Caco-2 (cell line): ENCODE data around the gene CFAP77. TPM values are rescaled to one million over a fixed set of nuclear protein-coding genes. Genes with fewer than 3 reads are reported as not detected.

Experiments used
- BruUV-seq: library from RNA; stranded (reverse); fragments of 400-500 nt; replicated peaks from 2 replicates; lab custom pipeline; 2021; lab: Mats Ljungman, UMichigan
- CTCF ChIA-PET: fragments of 300-600 bp; sonication (Branson Sonifier 250); formaldehyde crosslinking; loops from one replicate; lab custom pipeline; 2022; ENCODE audit warnings: antibody characterized with exemption; lab: Charles Lee
- POLR2A ChIA-PET: fragments of 300-600 bp; sonication (Branson Sonifier 250); formaldehyde crosslinking; loops from one replicate; lab custom pipeline; 2022; ENCODE audit warnings: antibody characterized with exemption; lab: Charles Lee
- DNase-seq, 2 experiments: peaks; one replicate each; pipeline versions ENCODE4 v3.0.0 to v3.0.0-alpha.2; 2020 to 2022
- H3K27me3 ChIP-seq: replicated peaks from 2 replicates; pipeline ENCODE4 v1.6.0; 2011; ENCODE audit warnings: low read length; ENCODE audit not compliant: control insufficient read depth, insufficient read depth
- H3K36me3 ChIP-seq: 2 replicates; pipeline ENCODE4 v1.5.1; 2011; ENCODE audit warnings: low read length; ENCODE audit not compliant: control insufficient read depth, insufficient read depth
- H3K4me1 ChIP-seq: fragments of 250-450 bp; sonication (Bioruptor Pico); 2 replicates; pipeline ENCODE4 v1.5.1; 2020; ENCODE audit warnings: mild to moderate bottlenecking
- H3K4me3 ChIP-seq: 2 replicates; pipeline ENCODE4 v1.5.1; 2011; ENCODE audit warnings: low read depth, mild to moderate bottlenecking, control low read depth, low read length
- H3K9me3 ChIP-seq: fragments of 250-450 bp; sonication (Bioruptor Pico); 2 replicates; pipeline ENCODE4 v1.5.1; 2020; ENCODE audit warnings: mild to moderate bottlenecking, moderate library complexity
- H3K27ac Mint-ChIP-seq: one replicate; pipeline ENCODE4 v1.8.0; 2022; ENCODE audit warnings: mixed read lengths; ENCODE audit not compliant: unreplicated experiment
- H3K27me3 Mint-ChIP-seq: one replicate; pipeline ENCODE4 v1.8.0; 2022; ENCODE audit warnings: mixed read lengths; ENCODE audit not compliant: insufficient read depth, unreplicated experiment
- H3K36me3 Mint-ChIP-seq: one replicate; pipeline ENCODE4 v1.8.0; 2022; ENCODE audit warnings: mild to moderate bottlenecking, mixed read lengths; ENCODE audit not compliant: insufficient read depth, unreplicated experiment
- H3K4me1 Mint-ChIP-seq: one replicate; pipeline ENCODE4 v1.8.0; 2022; ENCODE audit warnings: low read depth, mixed read lengths; ENCODE audit not compliant: unreplicated experiment
- H3K4me3 Mint-ChIP-seq: one replicate; pipeline ENCODE4 v1.8.0; 2022; ENCODE audit warnings: mild to moderate bottlenecking, moderate library complexity, mixed read lengths; ENCODE audit not compliant: unreplicated experiment
- H3K9me3 Mint-ChIP-seq: one replicate; pipeline ENCODE4 v1.8.0; 2022; ENCODE audit warnings: mixed read lengths; ENCODE audit not compliant: unreplicated experiment
- CTCF ChIP-seq, 2 experiments: fragments of 200-600 bp in 1 of 2; IDR thresholded peaks; 1 replicate in 1 of 2; 2 replicates in 1 of 2; pipeline versions ENCODE4 v1.5.1 to v1.8.0; 2011 to 2022; ENCODE audit warnings: antibody characterized with exemption in 1 of 2, control low read depth in 1 of 2, inconsistent platforms in 1 of 2, low read depth in 1 of 2, low read length in 1 of 2, mild to moderate bottlenecking in 1 of 2, moderate library complexity in 1 of 2; ENCODE audit not compliant: insufficient read depth in 1 of 2, severe bottlenecking in 1 of 2, unreplicated experiment in 1 of 2
- intact Hi-C: fragments of 100-400 bp; cut with micrococcal nuclease; formaldehyde crosslinking; loops from one replicate; pipeline ENCODE4 v1.10.0; 2022; ENCODE audit not compliant: unreplicated experiment
- total RNA-seq: library from RNA; stranded (reverse); gene quantifications from 2 replicates; pipeline ENCODE4 v1.2.3, GENCODE V29; 2022

Gene CFAP77
- total RNA-seq, 1 experiment from 2014 or later: not detected

GRCh38 chr9:132552041-132552440, 142.0 kb downstream of the CFAP77 start:
- intact Hi-C loops: no loop called here
- no peaks in the 10 kb centered on the region for H3K27me3 ChIP-seq
- TF ChIP-seq CTCF (IDR thresholded peaks at IDR 0.05; ENCODE audit: insufficient read depth in 1 of 2, low read depth in 1 of 2, low read length in 1 of 2, severe bottlenecking in 1 of 2, unreplicated experiment in 1 of 2): no peak
- no TSS peak for BruUV-seq
- Mint-ChIP-seq H3K9me3 (no peaks in the 10 kb centered on the region), H3K36me3 (no peaks in the 10 kb centered on the region), H3K27ac (no peak overlapping the region), H3K4me1 (no peaks in the 10 kb centered on the region), H3K4me3 (no peak overlapping the region), H3K27me3 (peaks cover 8% of the 10 kb centered on the region)
- no peaks in the 10 kb centered on the region for H3K36me3 ChIP-seq
- H3K4me3 ChIP-seq: no peak overlapping the region
- ChIA-PET CTCF (no interaction called here), POLR2A (no interaction called here)
- H3K4me1 ChIP-seq: no peaks in the 10 kb centered on the region
- no peaks in the 10 kb centered on the region for H3K9me3 ChIP-seq
- no peak for DNase-seq

DNA sequence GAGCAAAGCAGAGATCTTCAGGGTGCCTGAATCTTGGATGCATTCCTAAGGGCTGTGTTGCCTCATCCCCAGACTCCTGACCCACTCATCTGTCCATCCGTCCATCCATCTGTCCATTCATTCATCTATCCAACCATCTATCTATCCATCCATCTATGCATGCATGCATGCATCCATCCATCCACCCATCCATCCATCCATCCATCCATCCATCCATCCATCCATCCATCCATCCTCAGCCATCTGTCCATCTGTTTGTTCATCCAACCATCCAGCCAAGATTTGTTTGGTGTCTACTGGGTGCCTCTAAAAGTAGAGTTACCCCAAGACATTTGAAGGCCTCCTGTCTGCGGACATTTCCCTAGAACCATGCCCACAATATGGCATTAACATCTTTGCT, 144.7 kb downstream of the CFAP77 start:
- H3K4me3 Mint-ChIP-seq: no peak overlapping the region
- no peaks in the 10 kb centered on the region for H3K4me1 Mint-ChIP-seq
- ChIA-PET POLR2A (no interaction called here), CTCF (no interaction called here)
- no TSS peak for BruUV-seq
- H3K36me3 Mint-ChIP-seq: no peaks in the 10 kb centered on the region
- no peak for DNase-seq
- H3K9me3 ChIP-seq: no peaks in the 10 kb centered on the region
- no peaks in the 10 kb centered on the region for H3K27me3 ChIP-seq
- intact Hi-C loops: no loop called here
- no peaks in the 10 kb centered on the region for H3K36me3 ChIP-seq
- TF ChIP-seq CTCF (IDR thresholded peaks at IDR 0.05; ENCODE audit: insufficient read depth in 1 of 2, low read depth in 1 of 2, low read length in 1 of 2, severe bottlenecking in 1 of 2, unreplicated experiment in 1 of 2): no peak
- no peaks in the 10 kb centered on the region for H3K4me1 ChIP-seq
- no peak overlapping the region for H3K27ac Mint-ChIP-seq
- H3K4me3 ChIP-seq: no peak overlapping the region
- no peaks in the 10 kb centered on the region for H3K9me3 Mint-ChIP-seq
- peaks cover 21% of the 10 kb centered on the region for H3K27me3 Mint-ChIP-seq

GRCh38 chr9:132555528-132555927, 145.5 kb downstream of the CFAP77 start:
- Mint-ChIP-seq H3K4me3 (no peak overlapping the region), H3K4me1 (no peaks in the 10 kb centered on the region), H3K36me3 (no peaks in the 10 kb centered on the region), H3K9me3 (no peaks in the 10 kb centered on the region), H3K27me3 (peaks cover 24% of the 10 kb centered on the region), H3K27ac (no peak overlapping the region)
- intact Hi-C loops: no loop called here
- CTCF ChIA-PET: no interaction called here
- Histone ChIP-seq H3K4me3 (no peak overlapping the region), H3K27me3 (no peaks in the 10 kb centered on the region), H3K4me1 (no peaks in the 10 kb centered on the region), H3K9me3 (no peaks in the 10 kb centered on the region), H3K36me3 (no peaks in the 10 kb centered on the region)
- TF ChIP-seq CTCF (IDR thresholded peaks at IDR 0.05; ENCODE audit: insufficient read depth in 1 of 2, low read depth in 1 of 2, low read length in 1 of 2, severe bottlenecking in 1 of 2, unreplicated experiment in 1 of 2): no peak
- POLR2A ChIA-PET: no interaction called here
- BruUV-seq: no TSS peak
- no peak for DNase-seq
